Esophagus squamous epithelium (tissue), 5 donors: ENCODE data around the gene SYNCRIP. TPM values are rescaled to one million over a fixed set of nuclear protein-coding genes. Genes with fewer than 3 reads are reported as not detected.
"Not testable (repeated sequence)": the region's sequence is repeated elsewhere in the genome, so short reads cannot be mapped to it uniquely, and the experiment has no call there.

Experiments used
- DNase-seq: peaks from one replicate; lab custom pipeline; 2025; lab: John Stamatoyannopoulos, UW
- H3K27ac ChIP-seq, 4 donors: fragments of 200-600 bp; sonication (generic); one replicate each; pipeline ENCODE4 v1.5.1; 2016 to 2019; ENCODE audit warnings: mild to moderate bottlenecking in 1 of 4
- H3K27me3 ChIP-seq, 4 donors: fragments of 200-600 bp; sonication (generic); 1 replicate in 3 of 4; 2 replicates in 1 of 4; pipeline versions ENCODE4 v1.5.1 to v1.6.0; 2017 to 2021; ENCODE audit warnings: antibody characterized with exemption in 1 of 4
- H3K36me3 ChIP-seq, 3 donors: fragments of 200-600 bp; sonication (generic); one replicate each; pipeline ENCODE4 v1.5.1; 2016 to 2019
- H3K4me1 ChIP-seq, 3 donors: fragments of 200-600 bp; sonication (generic); one replicate each; pipeline ENCODE4 v1.5.1; 2017 to 2019
- H3K4me3 ChIP-seq, 4 donors: fragments of 200-600 bp; sonication (generic); 1 replicate in 3 of 4; 2 replicates in 1 of 4; pipeline ENCODE4 v1.5.1; 2016 to 2019; ENCODE audit warnings: mild to moderate bottlenecking in 2 of 4, moderate library complexity in 1 of 4
- H3K9me3 ChIP-seq, 3 donors: fragments of 200-600 bp; sonication (generic); one replicate each; pipeline ENCODE4 v1.5.1; 2016 to 2019
- POLR2A ChIP-seq, 4 donors: fragments of 450-650 bp; IDR thresholded peaks; one replicate each; pipeline ENCODE4 v1.6.1; 2017; ENCODE audit warnings: antibody characterized with exemption in 4 of 4, mild to moderate bottlenecking in 4 of 4, moderate library complexity in 3 of 4
- WGBS, 2 donors: methylation state at CpG; one replicate each; pipeline ENCODE4 v1.1.5; 2018; 5-methylcytosine and 5-hydroxymethylcytosine counted together
- intact Hi-C: fragments of 100-400 bp; cut with DNase I; formaldehyde crosslinking; loops from one replicate; pipeline ENCODE4 v1.15.0; 2022
- small RNA-seq, 4 donors: library from RNA; depleted of rRNA; stranded (forward); fragments of <200 nt; gene quantifications; one replicate each; pipeline ENCODE3, GENCODE V24; 2016
- total RNA-seq, 4 donors: library from RNA; depleted of rRNA; stranded (reverse); fragments of >200 nt; gene quantifications; one replicate each; pipeline ENCODE4 v1.1.0, GENCODE V29; 2016
- TF ChIP-seq, protein P1 (sequence below), 6 experiments: fragments of 450-650 bp in 4 of 6; fragments of 200-600 bp in 2 of 6; sonication (generic) in 2 of 6; IDR thresholded peaks; one replicate each; pipeline ENCODE4 v1.5.1; 2016 to 2019; ENCODE audit warnings: antibody characterized with exemption in 6 of 6, mild to moderate bottlenecking in 4 of 6, moderate library complexity in 4 of 6
- donor health status: DM: yes; HTN: yes; CAD: no.

The SYNCRIP gene
- total RNA-seq, 4 donors from 2014 or later = 64.6 to 100 (median 82.9) TPM

DNA sequence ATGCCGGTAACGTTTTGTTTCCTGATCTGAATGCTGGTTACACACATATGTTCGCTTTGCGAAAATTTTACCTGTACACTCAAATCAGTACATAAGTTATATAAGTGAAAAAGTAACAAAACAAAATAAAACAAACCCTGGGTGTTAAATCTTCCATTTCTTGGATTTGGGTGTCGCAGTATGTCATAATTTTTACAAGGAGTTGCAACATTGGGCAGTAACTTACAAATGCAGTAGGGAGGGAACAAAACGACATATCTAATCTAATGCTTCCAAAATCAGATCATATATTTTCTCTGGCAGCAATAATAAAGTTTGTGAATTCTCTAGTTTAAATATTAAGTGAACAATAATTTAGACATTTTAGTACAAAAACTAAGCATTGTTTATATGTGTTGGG, 74.3 kb downstream of the SYNCRIP start:
- no peak for TF ChIP-seq POLR2A (IDR thresholded peaks at IDR 0.05)
- TF ChIP-seq, protein P1, sequence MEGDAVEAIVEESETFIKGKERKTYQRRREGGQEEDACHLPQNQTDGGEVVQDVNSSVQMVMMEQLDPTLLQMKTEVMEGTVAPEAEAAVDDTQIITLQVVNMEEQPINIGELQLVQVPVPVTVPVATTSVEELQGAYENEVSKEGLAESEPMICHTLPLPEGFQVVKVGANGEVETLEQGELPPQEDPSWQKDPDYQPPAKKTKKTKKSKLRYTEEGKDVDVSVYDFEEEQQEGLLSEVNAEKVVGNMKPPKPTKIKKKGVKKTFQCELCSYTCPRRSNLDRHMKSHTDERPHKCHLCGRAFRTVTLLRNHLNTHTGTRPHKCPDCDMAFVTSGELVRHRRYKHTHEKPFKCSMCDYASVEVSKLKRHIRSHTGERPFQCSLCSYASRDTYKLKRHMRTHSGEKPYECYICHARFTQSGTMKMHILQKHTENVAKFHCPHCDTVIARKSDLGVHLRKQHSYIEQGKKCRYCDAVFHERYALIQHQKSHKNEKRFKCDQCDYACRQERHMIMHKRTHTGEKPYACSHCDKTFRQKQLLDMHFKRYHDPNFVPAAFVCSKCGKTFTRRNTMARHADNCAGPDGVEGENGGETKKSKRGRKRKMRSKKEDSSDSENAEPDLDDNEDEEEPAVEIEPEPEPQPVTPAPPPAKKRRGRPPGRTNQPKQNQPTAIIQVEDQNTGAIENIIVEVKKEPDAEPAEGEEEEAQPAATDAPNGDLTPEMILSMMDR (IDR thresholded peaks at IDR 0.05) = no peak
- peaks cover 0 to 70% (median 0%) of the 10 kb centered on the region in 3 donors for H3K36me3 ChIP-seq

DNA sequence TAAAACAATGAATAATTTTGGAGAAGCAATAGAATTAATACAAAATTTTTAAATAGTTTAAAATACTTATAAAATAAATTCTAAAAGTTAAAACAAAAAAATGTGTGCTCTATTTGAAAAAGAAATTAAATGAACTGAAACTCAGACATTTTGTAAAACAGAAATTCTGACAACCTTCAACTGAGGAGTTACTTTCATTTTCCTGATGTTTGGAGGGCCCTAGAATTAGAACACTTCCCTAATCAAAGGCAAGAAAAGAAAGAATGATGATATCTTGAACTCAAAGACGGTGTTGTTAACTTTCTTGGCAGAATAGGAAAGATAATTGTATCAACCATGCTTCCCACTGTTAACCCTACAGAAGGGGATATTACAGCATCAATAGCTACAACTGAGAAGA, 77.0 kb downstream of the SYNCRIP start:
- H3K9me3 ChIP-seq = no peaks in the 10 kb centered on the region
- H3K4me3 ChIP-seq = no peak overlapping the region
- no peak overlapping the region for H3K27ac ChIP-seq
- H3K4me1 ChIP-seq = no peaks in the 10 kb centered on the region
- no peak for DNase-seq
- TF ChIP-seq, protein P1 (IDR thresholded peaks at IDR 0.05) = no peak
- TF ChIP-seq POLR2A (IDR thresholded peaks at IDR 0.05) = no peak
- no peaks in the 10 kb centered on the region for H3K27me3 ChIP-seq
- WGBS, 2 donors = 29 to 42% methylated on average over 1 of the region's 1 CpG
- peaks cover 0 to 77% (median 0%) of the 10 kb centered on the region in 3 donors for H3K36me3 ChIP-seq
- intact Hi-C loops = no loop called here

More for the DNA sequence above, 74.3 kb downstream of the SYNCRIP start:
- 85 to 91% methylated on average over 6 of the region's 6 CpGs for WGBS, 2 donors
- intact Hi-C loops = no loop called here
- DNase-seq = no peak
- H3K27me3 ChIP-seq = no peaks in the 10 kb centered on the region
- no peak overlapping the region for H3K4me3 ChIP-seq
- H3K9me3 ChIP-seq = no peaks in the 10 kb centered on the region
- H3K4me1 ChIP-seq = no peaks in the 10 kb centered on the region
- no peak overlapping the region for H3K27ac ChIP-seq

DNA sequence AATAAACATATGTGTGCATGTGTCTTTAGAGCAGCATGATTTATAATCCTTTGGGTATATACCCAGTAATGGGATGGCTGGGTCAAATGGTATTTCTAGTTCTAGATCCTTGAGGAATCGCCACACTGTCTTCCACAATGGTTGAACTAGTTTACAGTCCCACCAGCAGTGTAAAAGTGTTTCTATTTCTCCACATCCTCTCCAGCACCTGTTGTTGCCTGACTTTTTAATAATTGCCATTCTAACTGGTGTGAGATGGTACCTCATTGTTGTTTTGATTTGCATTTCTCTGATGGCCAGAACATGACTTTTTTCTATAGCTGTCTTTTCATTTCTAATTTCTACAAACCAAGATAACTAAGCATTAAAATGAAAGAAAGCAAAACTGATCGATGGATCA, 78.5 kb downstream of the SYNCRIP start:
- intact Hi-C loops = not testable (repeated sequence)
- 94 to 96% methylated on average over 2 of the region's 2 CpGs for WGBS, 2 donors

More for the DNA sequence above, 78.5 kb downstream of the SYNCRIP start:
- H3K9me3 ChIP-seq, H3K27ac ChIP-seq, H3K4me3 ChIP-seq, H3K4me1 ChIP-seq, DNase-seq, H3K27me3 ChIP-seq: not testable (repeated sequence)
- peaks cover 0 to 76% (median 0%) of the 10 kb centered on the region in 3 donors for H3K36me3 ChIP-seq

Small RNA genes lying within 50 kb of the gene (small RNA-seq; reads per million reads assigned to genes)
- 0 reads per million in 4 donors for gene SNORD50B

Other genes starting within 250 kb of the SYNCRIP start
- 1 to 10 TPM in 3 of 4 donors, under 1 TPM in 1; 0.68 to 6.7 (median 3.2) TPM for gene NT5E, start 192.8 kb downstream of the SYNCRIP start, total RNA-seq
- gene SNX14, start 49.0 kb downstream of the SYNCRIP start, total RNA-seq = 10 to 100 TPM; 40.5 to 52.3 (median 46.2) TPM